NCI-H524 (cell line): Measurements from ENCODE around the gene ATP2B1.

ENCODE experiments used
- DNase-seq, 2 experiments: peaks; one replicate each; lab custom pipeline; 2025; lab: John Stamatoyannopoulos, UW

Gene ATP2B1

DNA sequence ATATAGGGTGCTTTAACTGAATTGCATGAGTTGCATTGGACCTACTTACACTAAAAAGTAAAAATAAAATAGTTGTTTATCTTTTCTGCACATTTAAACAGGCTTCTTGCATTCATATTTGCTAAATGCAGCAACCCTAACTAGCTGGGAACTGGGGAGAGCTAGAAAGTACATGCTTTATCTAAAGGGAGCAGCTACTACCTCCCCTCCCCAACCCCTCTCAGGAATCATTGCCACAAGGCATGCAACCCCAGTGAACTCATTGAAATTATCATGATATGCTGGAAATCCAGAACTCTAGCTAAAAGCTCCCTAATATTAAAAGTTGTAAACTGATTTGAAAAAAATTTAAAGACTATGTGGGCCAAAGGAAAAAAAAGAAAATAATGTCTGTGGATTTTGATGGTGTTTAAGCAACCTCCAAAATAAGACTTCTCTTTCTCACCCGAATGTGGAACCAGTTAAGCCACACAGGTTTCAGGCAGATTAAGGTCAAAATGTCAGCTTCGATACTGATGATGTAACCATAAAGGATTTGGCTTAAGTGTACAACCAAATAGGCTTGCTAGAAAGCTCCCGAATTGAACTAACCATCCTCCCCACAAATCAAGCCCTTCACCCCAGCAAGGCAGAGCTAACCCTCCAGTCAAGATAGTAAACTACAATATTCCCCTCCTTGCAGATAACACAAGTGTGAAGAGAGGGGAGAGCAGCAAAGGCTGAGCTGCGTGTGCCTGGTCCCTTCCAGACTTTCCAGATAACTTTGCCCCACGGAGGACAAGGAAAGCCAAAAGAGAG, 169.0 kb downstream of the ATP2B1 start:
- DNase-seq = no peak

DNA sequence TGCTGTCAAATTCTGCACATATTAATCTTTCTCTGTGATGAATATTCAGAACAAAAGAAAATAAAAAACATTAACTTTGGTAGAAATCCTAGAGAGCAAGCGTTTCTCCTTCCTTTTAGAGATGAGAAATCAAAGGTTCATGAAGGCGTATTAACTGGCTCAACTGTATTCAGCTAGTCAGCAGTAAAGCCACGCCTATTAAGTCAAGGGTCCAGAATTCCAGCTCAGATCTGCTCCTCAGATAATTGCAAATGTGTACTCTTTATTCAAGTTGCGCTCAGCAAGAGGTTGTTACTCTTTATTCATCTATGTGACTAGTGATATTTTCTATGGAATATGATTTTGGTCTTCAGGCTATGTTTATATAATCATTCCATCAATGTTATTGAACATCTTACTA, 169.7 kb downstream of the ATP2B1 start:
- no peak for DNase-seq
